ENCODE measurements around the gene MEF2C.

DNA sequence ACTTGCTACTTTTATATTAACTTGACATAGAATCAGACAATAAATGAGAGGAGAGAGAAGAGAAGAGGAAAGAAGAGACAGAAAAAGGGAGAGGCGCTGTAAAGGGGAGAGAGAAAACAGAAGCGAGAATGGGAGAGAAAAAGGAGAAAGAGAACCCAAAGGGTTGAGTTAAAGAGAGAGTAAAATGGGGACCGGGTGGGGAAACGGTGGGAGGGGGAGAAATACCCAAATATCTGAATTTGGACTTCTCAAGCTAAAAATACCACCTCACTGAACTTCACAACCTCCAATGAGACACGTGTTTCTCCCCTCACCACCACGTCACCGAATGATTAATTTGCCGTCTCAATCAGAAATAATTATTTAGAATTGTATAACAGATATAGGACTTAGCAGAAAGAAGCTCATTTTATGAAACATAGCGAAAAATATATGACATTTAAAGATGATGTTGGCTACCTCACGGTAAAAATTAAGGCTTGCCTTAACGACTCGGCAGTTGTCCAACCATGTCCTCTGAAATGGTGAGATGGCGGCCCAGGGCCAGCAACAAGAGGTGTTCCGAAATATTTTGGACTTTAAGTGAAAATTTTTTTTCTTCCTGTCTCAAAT, 204.1 kb downstream of the MEF2C start:
- TF ChIP-seq CTCF (IDR thresholded peaks at IDR 0.05) (no peak), POLR2AphosphoS5 (IDR thresholded peaks at IDR 0.05) (no peak)
